ENCODE results near the gene MTRF1. TPM values are rescaled to one million over a fixed set of nuclear protein-coding genes. Genes with fewer than 3 reads are reported as not detected.

The MTRF1 gene
- total RNA-seq, 4 donors from 2014 or later: 8.2 to 16.7 (median 13.3) TPM

DNA sequence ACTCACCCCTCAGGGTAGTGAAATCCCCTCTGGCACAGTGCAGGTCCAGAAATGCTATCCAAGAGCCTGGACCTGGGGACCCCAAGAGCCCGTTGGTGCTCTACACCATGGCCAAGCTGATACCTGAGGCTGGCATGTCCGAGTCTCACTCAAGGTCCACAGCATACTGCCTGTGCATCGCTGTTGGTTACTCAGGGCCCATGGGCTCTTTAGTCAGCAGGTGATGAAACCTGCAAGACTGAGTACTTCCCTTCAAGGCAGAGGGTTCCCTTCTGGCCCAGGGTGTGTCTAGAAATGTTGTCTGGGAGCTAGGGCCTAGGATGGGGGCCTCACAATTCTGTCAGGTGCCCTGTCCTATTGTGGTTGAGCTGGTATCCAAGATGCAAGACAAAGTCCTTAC is 49.5 kb downstream of the MTRF1 start:
- no peaks in the 10 kb centered on the region for H3K9me3 ChIP-seq
- TF ChIP-seq, protein P1, sequence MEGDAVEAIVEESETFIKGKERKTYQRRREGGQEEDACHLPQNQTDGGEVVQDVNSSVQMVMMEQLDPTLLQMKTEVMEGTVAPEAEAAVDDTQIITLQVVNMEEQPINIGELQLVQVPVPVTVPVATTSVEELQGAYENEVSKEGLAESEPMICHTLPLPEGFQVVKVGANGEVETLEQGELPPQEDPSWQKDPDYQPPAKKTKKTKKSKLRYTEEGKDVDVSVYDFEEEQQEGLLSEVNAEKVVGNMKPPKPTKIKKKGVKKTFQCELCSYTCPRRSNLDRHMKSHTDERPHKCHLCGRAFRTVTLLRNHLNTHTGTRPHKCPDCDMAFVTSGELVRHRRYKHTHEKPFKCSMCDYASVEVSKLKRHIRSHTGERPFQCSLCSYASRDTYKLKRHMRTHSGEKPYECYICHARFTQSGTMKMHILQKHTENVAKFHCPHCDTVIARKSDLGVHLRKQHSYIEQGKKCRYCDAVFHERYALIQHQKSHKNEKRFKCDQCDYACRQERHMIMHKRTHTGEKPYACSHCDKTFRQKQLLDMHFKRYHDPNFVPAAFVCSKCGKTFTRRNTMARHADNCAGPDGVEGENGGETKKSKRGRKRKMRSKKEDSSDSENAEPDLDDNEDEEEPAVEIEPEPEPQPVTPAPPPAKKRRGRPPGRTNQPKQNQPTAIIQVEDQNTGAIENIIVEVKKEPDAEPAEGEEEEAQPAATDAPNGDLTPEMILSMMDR (IDR thresholded peaks at IDR 0.05 in 4 of 5, conservative IDR thresholded peaks at IDR 0.05 in 1 of 5): no peak
- TF ChIP-seq POLR2A (IDR thresholded peaks at IDR 0.05): no peak
- in situ Hi-C loops (cut with MboI; ENCODE audit: low sequenced_read_pairs in 4 of 4): loop anchor here in 1 of 4 donors (10.0 kb wide), 1 partner anchor 129 kb away; no protein-coding TSS in a partner anchor
- DNase-seq (no peak), ATAC-seq (no peak)
- no peak overlapping the region for H3K27ac ChIP-seq
- intact Hi-C loops (cut with DNase I; ENCODE audit: low total_unique reads): no loop called here
- H3K4me3 ChIP-seq: no peak overlapping the region
- no peaks in the 10 kb centered on the region for H3K27me3 ChIP-seq
- H3K36me3 ChIP-seq: no peaks in the 10 kb centered on the region
- H3K4me1 ChIP-seq: no peaks in the 10 kb centered on the region

GRCh38 chr13:41213316-41213715 is 50.1 kb downstream of the MTRF1 start:
- H3K4me1 ChIP-seq: no peaks in the 10 kb centered on the region
- intact Hi-C loops (cut with DNase I; ENCODE audit: low total_unique reads): no loop called here
- no peak for DNase-seq

DNA sequence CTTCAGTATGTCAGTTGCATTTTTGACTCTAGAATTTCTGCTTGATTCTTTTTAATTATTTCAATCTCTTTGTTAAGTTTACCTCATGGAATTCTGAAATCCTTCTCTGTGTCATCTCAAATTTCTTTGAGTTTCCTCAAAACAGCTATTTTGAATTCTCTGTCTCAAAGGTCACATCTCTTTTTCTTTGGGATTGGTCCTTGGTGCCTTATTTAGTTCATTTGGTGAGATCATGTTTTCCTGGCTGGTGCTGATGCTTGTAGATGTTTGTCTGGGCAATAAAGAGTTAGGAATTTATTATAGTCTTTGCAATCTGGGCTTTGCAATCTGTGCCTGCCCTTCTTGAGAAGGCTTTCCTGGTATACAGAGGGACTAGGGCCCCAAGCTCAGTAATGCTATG is 50.5 kb downstream of the MTRF1 start:
- H3K27ac ChIP-seq: no peak overlapping the region
- no peak for TF ChIP-seq POLR2A (IDR thresholded peaks at IDR 0.05)
- TF ChIP-seq, protein P1 (IDR thresholded peaks at IDR 0.05 in 4 of 5, conservative IDR thresholded peaks at IDR 0.05 in 1 of 5): no peak
- ATAC-seq (no peak), DNase-seq (no peak)
- peaks cover 0 to 2% (median 0%) of the 10 kb centered on the region in 3 donors for H3K9me3 ChIP-seq
- H3K36me3 ChIP-seq: no peaks in the 10 kb centered on the region
- H3K27me3 ChIP-seq: no peaks in the 10 kb centered on the region
- H3K4me1 ChIP-seq: no peaks in the 10 kb centered on the region
- intact Hi-C loops (cut with DNase I; ENCODE audit: low total_unique reads): no loop called here
- H3K4me3 ChIP-seq: no peak overlapping the region
- in situ Hi-C loops (cut with MboI; ENCODE audit: low sequenced_read_pairs in 4 of 4): loop anchor here in 1 of 4 donors (10.0 kb wide), 1 partner anchor 128 kb away; no protein-coding TSS in a partner anchor

More at GRCh38 chr13:41213316-41213715, 50.1 kb downstream of the MTRF1 start:
- H3K9me3 ChIP-seq: no peaks in the 10 kb centered on the region
- no peak for ATAC-seq
- no peaks in the 10 kb centered on the region for H3K36me3 ChIP-seq
- no peaks in the 10 kb centered on the region for H3K27me3 ChIP-seq
- TF ChIP-seq, protein P1 (IDR thresholded peaks at IDR 0.05 in 4 of 5, conservative IDR thresholded peaks at IDR 0.05 in 1 of 5): no peak
- TF ChIP-seq POLR2A (IDR thresholded peaks at IDR 0.05): no peak
- no peak overlapping the region for H3K27ac ChIP-seq
- H3K4me3 ChIP-seq: no peak overlapping the region
- in situ Hi-C loops (cut with MboI; ENCODE audit: low sequenced_read_pairs in 4 of 4): loop anchor here in 1 of 4 donors (10.0 kb wide), 1 partner anchor 129 kb away; no protein-coding TSS in a partner anchor

- H3K27me3 ChIP-seq: no peaks in the 10 kb centered on the region
- TF ChIP-seq POLR2A (IDR thresholded peaks at IDR 0.05): no peak
- TF ChIP-seq, protein P1 (IDR thresholded peaks at IDR 0.05 in 4 of 5, conservative IDR thresholded peaks at IDR 0.05 in 1 of 5): no peak
- H3K4me3 ChIP-seq: no peak overlapping the region
- H3K9me3 ChIP-seq: peaks cover 0 to 4% (median 0%) of the 10 kb centered on the region in 3 donors
- intact Hi-C loops (cut with DNase I; ENCODE audit: low total_unique reads) (no loop called here), in situ Hi-C loops (cut with MboI; ENCODE audit: low sequenced_read_pairs in 4 of 4) (loop anchor here in 1 of 4 donors (10.0 kb wide), 1 partner anchor 126 kb away; no protein-coding TSS in a partner anchor)
- no peaks in the 10 kb centered on the region for H3K4me1 ChIP-seq
- DNase-seq (no peak), ATAC-seq (no peak)
- H3K36me3 ChIP-seq: no peaks in the 10 kb centered on the region
- no peak overlapping the region for H3K27ac ChIP-seq
These were observed 52.3 kb downstream of the MTRF1 start for GRCh38 chr13:41211062-41211461.

DNA sequence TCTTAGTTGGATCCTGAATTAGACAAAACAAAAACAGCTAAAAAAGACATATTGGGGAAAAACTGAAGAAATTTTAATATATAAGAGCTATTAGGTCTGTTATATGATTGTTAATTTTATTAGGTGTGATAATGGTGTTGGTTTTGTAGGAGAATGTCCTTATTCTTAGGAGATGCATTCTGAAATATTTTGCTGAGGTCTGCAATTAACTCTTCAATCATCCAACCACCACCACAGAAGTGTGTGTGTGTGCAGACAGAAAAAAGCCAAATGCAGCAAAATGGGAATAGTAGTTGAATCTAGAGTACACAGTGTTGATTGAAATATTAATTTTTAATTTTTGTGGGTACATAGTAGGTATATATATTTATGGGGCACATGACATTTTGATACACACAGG is 56.9 kb downstream of the MTRF1 start:
- intact Hi-C loops (cut with DNase I; ENCODE audit: low total_unique reads): no loop called here
- no peak for DNase-seq
- in situ Hi-C loops (cut with MboI; ENCODE audit: low sequenced_read_pairs in 4 of 4): no loop called here

More for the DNA sequence above, 56.9 kb downstream of the MTRF1 start:
- H3K9me3 ChIP-seq: peaks cover 0 to 4% (median 0%) of the 10 kb centered on the region in 3 donors
- ATAC-seq: no peak
- no peaks in the 10 kb centered on the region for H3K27me3 ChIP-seq
- no peaks in the 10 kb centered on the region for H3K36me3 ChIP-seq
- TF ChIP-seq POLR2A (IDR thresholded peaks at IDR 0.05): no peak
- TF ChIP-seq, protein P1 (IDR thresholded peaks at IDR 0.05 in 4 of 5, conservative IDR thresholded peaks at IDR 0.05 in 1 of 5): no peak
- no peaks in the 10 kb centered on the region for H3K4me1 ChIP-seq
- H3K4me3 ChIP-seq: no peak overlapping the region
- H3K27ac ChIP-seq: no peak overlapping the region
